Stimulated activated CD4-positive, alpha-beta T cell treated with anti-CD3 and anti-CD28 coated beads, Interleukin-2, amount 100 ng/mL, for 48 hours (primary cell): ENCODE measurements around the gene DENND5A.

ENCODE experiments used
- DNase-seq, 2 donors: peaks; one replicate each; pipeline ENCODE4 v3.0.0-alpha.2; 2020

DENND5A gene

DNA sequence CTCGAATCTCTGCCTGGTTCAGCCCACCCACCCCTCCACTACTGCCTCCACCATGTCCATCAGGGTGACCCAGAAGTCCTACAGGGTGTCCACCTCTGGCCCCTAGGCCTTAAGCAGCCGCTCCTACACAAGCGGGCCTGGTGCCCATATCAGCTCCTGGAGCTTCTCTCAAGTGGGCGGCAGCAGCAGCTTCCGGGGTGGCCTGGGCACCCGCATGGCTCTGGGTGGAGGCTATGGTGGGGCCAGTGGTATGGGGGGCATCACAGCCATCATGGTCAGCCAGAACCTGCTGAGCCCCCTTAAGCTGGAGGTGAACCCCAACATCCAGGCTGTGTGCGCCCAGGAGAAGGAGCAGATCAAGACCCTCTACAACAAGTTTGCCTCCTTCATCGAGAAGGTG, 170.7 kb downstream of the DENND5A start:
- no peak for DNase-seq

- no peak for DNase-seq
These were observed 172.0 kb downstream of the DENND5A start for GRCh38 chr11:9092853-9093778.

- no peak for DNase-seq
These were observed 173.1 kb downstream of the DENND5A start for GRCh38 chr11:9092072-9092471.

- no peak for DNase-seq
These were observed 173.9 kb downstream of the DENND5A start, which contains the start of gene SCUBE2 for GRCh38 chr11:9091044-9091922. TSS of gene SCUBE2 (minus strand) at chr11:9091599. CDS start at chr11:9091528, 71 bp downstream.

GRCh38 chr11:9090488-9091043, 174.6 kb downstream of the DENND5A start:
- DNase-seq: no peak

DNA sequence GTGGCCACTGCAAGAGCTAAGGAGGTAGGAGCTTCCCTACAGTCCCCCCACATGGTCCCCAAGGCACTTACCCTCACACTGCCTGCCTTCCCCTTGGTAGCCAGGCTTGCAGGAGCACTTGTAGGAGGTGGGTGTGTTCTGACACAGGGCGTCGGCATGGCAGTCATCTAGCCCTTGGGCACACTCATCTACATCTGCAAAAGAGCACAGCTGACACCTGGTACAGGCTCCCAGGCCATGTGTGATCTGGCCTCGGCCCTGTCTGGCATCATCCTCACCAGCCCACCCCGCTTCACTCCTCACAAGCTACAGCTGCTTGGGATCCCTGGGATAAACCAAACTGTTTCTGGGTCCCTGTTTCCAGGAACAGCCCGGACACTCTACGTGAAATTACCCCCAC, 175.5 kb downstream of the DENND5A start:
- no peak for DNase-seq

DNA sequence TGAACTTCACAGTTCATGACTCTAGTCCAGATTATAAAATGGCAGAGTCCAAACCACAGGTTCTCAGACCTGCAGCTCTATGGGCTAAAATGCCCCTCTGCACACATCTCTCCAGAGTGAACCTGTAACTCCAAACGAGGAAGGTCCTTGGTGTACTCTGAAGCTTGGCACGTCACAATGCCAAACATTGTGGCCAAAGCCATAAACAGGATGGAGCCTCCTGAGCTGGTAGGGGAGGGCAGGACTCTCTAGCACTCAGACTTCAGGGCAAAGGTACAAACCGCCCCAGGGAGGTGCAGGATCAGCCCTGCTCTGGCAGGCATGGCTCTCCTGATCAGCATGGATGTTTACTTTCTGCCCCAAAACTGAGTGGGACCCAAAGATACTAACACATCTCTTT, 176.1 kb downstream of the DENND5A start:
- no peak for DNase-seq
